ENCODE data around the gene GRM4.

GRM4 gene

DNA sequence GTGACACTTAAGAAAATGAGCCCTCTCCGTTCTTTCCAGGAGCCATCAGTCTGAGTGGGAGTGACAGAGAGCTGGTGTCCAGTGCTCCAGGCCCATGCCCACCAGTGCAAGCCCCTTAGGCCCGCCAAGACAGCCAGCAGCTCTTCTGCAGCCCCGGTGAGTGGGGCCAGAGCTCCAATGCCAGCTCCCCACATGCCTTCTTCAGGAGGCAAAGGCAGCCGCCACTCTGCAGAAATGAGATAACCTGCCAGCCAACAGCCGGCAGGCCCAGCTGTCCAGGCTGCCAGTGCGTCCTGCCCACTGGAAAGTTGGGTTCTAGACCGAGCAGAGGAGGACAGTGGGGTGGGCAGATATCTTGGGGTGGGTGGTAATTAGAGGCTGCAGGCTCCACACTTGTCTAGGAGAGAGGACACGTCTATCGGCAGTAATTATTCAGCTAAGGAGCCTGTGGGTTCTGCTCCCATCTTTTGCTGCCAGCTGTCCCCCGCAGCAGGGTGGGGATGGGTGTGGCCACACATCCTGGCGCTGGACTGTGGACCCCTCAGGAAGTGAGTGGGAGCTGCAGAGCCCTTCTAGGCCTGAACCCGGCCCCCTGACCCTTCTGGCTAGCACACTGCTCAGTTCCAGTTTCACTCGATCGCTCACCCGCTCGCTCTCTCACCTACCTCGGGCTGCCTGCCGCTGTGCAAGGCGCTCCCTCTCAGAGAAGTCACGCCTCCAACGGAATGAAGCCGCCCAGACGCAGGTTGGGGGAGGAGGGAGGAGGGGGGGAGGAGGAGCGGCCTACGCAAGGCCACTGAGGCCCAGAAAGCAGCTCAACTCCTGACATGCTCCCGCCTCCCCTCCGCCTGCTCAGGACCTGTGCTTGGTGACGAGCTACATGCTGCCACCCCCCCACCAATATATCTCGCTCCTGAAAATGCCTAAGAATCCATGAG is 3.6 kb downstream of the GRM4 start:
- DNase-seq, result peak; percentile 80

DNA sequence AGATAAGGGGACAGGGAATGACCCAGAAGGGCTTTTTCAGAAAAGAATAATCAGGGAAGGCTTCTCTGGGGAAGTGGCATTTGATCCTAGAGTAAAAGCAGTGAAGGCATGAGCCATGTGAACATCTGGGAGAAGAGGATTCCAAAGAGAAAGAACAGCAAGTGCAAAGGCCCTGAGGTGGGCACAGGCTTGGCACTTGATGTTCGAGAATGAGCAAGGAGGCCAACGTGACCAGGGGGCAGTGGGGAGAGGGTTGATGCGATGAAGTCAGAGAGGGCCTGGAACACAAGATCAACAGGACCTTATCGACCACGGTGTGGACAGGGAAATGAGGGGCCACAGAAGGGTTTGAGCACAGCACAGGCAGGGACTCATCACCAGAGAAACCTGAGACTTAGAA is 5.8 kb downstream of the GRM4 start:
- no peak for DNase-seq

DNA sequence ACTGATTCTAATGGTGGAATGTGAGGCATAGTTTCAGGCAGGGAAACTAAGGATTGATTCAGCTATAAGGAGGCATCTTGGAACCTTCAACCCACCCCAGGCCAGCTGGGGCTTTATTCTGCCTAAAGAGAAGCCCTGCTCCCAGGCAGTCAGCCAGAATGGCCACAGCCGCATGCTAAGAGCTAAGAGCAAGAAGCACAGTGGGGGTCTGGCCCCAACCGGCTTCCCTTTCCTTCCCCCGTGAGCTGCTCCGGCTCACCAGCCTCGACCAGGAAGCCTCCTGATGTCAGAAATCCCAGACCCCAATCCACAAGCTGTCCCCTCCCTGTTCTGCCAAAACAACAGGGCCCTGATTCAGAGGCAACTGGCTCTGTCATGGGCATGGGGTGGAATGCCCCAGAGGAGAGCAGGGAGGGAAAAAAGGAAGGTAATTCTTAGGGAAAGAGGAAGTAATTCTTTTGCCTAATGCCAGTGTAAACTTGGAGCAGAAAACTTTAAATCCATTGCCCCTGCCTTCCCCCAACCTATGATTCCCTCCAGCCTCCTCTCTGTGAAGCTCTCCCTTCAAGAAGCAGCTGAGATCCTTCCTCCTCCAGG is 6.9 kb downstream of the GRM4 start:
- DNase-seq, result no peak

DNA sequence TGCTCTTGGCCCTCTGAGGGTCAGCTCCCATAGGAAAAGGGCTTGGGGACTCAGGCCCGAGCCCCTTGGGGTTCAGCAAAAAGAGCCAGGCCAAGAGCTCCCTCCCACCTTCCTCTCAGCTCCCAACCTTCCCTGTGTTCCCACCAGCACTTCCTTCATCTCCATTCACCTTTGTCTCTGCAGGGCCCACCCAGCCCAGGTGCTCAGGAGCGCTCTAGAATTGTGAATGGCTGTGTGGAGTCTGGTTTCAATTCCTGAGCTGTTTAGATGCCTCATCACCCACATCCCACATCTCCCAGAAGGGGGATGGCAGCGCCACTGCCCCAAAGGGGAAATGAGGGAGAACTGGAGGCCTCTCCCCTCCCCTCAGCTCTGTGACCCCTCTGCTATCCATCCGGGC is 7.7 kb downstream of the GRM4 start:
- DNase-seq, result no peak

DNA sequence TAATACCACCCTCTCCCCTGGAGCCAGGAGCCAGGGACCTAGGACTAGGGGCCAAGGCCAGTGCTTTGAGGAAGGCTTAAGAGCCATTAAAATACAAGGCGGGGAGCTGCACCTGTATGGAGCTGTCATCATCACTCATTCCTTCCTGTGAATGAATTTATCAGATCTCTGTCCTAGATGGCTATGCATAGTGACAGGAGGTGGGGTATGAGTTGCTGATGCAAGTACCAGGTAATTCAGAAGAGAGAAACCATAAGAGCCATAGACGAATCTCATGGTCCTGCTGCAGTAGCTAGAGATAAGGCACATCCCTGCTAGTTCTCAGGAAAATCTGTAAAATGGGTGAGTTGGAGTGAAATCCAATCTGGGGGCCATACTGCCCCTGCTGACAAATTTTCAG is 10.3 kb downstream of the GRM4 start:
- DNase-seq, result no peak

DNA sequence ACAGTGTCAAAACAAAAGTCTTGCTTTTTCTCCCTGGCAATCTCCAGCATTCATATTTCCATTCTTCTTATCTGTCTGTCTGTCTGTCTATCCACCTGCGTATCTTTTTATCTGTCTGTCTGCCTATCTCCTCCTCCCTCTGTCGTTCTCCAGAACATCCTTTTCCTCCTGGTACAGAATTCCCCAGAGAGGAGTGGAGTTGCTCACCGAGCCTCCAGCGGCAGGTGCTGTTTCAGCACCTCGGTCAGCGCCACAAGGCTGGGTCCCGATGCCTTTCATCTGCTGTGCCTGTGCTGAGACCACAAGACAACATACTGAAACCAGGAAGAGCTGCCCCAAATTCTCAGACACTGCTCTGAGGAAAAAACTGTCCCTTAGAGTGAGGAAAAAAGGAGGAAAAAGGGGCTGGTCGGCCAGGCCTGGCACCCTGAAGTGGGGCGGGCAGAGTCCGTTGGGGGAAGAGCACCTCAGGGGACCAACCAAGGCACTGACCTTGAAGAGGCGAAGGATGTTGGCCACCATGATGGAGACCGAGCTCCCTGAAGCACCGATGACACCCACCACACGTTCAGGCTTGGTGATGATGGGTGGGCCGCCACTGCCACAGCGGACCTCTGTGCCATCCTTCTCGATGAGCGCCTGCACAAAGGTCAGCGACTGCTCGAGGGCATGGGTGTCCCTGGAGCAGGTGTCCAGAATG is 13.3 kb downstream of the GRM4 start:
- DNase-seq, result peak; percentile 90

DNA sequence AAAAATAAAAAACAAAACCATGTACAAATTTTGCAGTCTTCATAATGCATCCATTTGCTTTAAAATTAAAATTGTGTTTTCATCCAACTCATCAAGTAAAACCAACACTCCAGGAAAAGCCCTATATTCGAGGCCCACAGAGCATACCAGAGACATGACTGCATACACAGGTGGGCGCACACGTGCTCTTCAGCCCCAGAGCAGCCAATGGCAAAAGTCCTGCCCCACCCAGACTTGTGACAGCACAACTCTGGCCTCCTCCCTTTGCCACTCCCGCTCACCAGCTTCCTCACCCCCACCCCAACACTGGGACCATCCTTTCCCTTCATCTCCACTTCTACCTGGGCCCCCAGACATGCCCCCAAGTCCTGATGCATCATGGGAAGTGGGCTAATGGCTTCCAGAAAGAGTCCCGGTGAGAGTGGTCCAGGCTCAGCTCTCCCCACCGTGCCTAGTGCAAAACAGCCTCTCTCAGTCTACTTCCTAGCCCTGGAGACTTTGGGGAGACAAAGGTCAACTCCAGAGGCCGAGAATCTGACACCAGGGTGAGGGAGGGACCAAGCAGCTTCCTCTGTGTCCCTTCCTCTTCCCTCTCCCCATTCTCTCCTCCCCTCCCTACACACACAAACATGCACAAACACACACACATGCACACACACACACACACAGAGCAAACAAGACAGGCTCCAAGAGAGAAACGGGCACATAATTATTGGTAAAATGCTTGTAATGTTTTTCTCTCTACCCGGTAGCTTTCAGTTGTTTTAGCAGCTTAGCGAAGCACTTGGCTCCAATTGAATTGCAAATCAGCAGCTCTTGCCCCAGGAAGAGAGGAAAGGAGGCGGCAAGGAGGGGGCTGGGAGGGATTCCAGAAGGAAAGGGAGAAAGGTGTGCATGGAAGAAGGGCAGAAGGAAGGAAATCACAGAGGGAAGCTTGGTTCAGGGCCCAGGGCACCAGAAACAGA is 14.3 kb downstream of the GRM4 start:
- DNase-seq, result no peak

DNA sequence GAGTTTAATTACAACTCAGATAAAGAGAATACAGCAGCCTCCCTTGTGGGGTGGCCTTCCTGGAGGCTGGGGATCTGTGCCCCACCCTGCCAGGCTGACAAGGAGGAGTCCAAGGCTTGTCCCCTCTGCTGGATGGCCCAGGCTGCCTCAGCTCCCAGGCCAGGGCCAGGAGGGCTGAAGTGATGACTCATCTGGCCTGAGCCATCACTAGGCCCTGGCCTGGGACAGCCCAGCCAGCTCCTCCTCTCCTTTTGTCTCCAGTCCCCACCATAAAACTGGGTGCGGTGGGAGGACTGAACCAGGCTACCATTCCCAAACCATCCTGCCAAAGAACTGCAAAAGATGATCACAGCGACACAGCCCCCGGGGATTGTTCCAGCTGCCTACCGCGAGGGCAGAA is 15.0 kb downstream of the GRM4 start:
- peak; percentile 74 for DNase-seq

DNA sequence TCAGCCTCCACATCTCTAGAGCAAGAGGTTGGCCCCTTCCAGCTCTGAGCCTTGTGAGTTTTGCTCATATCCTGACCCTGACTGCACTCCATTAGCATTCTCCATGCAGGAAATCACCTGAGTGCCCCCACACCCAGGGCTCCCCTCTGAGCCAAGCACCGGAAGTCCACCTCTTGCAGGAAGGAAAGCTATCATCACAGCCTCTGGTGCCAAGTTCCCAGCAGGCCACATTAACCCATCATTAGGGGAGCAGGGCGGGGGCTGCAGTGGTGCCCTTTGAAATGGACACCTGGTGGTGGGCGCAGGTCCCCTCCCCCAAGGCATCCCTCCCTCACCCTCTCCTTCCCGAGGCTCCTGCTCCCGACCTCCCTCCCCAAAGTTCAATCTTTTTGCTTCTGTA is 16.1 kb downstream of the GRM4 start:
- DNase-seq, result no peak

DNA sequence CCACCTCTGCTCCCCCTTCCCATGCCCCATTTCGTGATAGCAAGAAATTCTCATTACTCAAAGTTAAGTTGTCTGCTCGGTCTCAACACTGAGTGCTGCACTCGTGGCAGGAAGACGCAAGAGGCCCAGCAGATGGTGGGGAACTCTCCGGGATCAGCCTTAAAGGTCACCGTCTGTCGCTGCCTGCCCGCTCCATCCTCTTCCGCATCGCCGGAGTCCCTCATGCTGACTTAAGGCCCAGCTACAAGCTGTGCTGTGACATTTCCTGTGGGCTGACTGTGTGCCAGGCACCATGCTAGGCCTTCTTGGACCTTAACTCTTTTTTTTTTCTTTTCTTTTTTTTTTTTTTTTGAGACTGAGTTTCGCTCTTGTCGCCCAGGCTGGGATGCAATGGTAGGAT is 17.8 kb downstream of the GRM4 start:
- no peak for DNase-seq

DNA sequence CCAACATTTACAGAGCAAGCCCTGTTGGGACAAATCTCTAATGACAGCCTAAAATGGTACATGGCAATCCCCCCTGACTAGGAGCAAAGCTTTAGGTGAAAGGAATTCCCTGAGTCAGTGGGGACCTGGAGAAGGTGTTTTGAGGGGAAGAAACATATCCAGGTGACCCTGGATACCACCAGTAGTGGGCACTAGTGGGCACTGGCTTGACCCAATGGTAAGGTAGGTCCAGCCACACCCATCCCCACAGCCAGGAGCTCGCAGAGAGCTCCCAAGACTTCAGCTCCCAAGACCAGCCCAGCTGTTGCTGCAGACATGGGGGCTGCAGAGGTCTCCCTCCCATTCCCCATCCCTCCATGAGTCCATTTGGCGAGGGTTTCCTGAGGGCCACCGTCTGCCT is 19.5 kb downstream of the GRM4 start:
- DNase-seq, result no peak

DNA sequence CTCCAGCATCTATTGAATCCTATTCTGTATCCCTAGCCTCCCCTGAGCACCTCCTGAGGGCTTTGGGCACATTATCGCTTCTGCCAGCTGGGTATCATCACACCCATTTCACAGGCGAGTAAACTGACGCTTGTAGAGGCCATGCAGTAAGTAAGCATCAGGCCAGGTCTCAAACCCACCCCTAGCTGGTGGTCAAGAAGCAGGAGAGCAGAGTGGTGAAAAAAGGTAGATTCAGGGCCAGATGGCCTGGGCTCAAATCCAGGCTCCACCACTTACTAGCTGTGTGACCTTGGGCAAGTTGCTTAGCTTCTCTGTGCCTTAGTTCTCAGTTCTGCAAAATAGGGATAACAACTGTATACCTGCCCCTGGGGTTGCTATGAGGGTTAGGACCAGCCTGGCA is 19.9 kb downstream of the GRM4 start:
- DNase-seq, result no peak

DNA sequence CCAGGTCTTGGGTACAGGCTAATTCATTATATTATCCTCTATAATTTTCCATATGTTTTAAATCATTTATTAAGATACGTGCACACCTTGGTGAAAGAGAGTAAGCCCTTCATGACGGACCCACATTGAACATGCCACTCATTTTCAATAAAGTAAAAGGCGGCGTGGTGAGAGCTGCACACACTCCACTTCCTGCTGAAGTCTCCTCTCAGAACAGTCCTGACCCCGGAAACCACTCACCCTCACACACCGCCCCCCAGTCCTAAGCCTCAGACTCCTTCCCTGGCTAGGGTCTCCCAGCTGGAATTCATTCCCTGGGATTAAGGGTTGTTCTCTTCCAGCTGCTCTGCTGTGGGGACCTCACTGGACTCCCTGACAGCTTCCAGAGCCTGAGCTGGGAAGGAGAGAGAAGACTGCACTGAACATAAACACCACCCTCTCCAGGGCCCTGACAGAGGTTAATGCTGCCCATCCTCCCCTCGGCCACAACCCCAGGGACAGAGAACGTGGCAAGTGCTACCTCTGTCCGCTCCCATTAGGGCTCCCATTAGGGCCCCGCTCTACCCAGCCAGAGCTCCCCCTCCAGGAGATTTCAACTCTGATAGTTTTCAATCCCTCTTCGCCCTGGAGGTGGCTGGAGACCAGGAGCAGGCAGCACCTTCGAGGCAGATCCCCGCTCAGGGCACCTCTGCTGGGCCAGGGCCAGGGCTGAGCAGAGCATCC is 24.8 kb downstream of the GRM4 start:
- DNase-seq, result peak; percentile 63

DNA sequence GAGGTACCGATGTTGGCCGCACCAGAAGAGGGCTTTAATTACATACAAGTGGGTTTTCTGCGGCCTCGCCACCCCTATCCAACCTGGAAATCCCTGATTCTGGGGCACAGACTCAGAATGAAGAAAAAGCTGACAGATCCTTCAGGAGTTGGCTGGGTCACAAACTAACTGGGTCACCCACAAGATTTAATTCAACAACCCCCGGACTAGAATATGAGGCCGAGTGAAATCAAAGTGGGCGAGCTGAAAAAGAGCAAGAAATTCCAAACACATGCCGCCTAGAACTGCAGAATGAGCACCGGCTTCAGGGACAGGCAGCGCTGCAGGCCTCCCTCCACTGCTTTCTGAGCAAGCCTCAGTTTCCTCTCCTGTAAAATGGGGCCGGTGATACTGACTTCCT is 30.0 kb downstream of the GRM4 start:
- DNase-seq, result no peak

DNA sequence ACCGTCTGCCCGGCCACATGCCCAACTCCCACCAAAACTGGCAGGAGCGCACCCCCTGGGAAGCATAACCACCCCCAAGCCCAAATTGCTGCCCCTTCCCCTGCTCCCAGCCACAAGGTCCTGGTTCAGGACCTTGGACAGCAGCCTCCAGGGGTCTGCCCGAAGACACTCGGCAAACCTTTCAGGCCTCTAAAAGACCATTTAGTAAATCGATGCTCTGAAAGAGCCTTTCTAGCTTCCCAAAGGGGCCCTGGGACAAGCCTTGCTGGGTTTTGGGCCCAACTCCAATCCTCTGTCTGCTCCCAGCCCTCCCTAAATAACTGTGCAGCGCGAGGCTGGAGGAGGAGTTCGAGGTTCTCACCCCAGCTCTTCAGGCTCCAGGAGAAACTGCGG is 30.5 kb downstream of the GRM4 start:
- DNase-seq, result peak; percentile 79

DNA sequence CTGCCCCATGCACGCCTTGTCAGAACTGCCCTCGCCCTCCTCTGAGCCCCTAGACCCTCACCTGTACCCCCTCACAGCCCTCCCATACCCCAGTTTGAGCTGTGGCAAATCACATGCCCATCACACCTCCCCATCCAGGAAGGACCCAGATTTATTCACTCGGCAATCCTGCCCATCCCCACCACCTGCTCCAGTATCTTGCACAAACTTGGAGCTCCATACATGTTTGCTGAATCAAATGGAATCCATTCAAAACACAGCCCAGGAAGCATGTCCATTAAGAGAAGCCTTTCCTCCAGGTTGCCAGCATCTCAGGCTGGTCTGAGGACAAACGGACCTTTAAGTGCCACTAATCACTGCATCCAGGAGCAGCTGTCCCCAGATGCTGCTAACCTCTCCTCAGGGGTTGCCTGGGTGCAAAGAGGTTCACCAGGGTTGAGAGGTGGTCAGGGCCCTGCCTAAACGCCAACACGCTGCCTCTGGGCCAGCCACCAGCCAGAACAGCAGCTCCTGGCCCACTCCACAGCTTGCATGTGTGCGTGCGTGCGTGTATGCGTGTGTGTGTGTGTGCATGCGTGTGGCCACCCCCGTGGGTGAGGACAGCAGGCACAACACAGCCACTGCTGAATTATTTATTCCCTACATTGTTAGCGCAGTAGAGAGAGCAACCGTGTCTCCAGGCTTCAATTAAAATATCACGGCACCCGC is 31.0 kb downstream of the GRM4 start:
- no peak for DNase-seq

DNA sequence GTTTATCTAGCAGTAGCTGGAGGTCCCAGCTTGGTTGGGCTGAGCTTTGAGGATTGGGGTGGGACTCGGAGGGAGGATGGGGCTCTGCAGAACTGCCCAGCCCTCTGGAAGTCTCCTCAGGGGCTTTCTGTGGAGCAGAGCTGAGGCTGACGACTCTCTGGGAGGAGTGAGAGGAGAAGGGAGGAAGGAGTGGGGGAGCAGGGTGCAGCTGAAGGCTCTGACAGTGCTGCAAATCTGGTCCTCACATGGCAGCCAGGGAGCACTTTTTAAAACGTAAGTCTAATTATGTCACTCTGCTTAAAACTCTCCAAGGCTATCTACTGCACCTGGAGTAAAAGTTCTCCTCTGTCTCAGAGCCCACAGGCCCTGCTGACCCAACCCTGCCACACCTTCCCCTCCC is 32.4 kb downstream of the GRM4 start:
- no peak for DNase-seq

DNA sequence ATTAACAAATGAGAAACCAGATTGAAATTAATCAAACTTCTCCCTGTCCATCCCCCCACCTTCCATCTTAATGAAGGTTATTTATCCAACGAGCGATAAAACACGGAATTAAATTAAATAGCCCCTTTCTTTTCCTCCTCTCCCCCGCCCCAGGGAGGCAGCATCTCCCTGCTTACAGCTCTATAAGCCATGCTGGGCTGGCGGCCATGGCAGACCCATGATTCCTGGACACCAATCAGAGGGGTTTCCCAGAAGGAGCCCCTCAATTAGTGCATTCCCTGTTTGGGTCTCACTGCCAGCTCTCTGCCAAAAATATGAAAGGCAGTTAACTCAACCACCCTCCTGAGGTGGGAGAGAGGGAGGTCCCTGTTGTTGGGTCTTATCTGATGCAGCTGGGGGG is 33.8 kb downstream of the GRM4 start:
- DNase-seq, result no peak

DNA sequence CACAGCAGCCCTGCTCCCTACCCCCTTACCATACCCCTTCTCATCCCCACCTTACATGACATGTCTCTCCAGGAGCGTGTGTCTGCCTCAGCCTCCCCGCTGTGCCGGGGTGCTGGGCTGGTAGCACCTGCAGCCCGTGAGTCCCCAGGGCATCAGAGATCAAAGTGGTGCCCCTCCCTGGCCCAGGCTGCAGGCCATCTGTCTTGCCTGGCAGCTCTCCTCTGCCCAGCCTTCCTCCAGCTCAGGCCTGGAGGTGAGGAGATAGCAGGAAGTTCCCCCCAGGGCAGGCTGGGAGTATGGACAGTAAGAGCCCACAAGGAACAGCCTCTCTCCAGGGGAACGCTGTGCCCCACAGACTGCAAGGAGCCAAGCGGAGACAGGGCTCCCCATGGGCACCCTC is 35.3 kb downstream of the GRM4 start:
- no peak for DNase-seq

DNA sequence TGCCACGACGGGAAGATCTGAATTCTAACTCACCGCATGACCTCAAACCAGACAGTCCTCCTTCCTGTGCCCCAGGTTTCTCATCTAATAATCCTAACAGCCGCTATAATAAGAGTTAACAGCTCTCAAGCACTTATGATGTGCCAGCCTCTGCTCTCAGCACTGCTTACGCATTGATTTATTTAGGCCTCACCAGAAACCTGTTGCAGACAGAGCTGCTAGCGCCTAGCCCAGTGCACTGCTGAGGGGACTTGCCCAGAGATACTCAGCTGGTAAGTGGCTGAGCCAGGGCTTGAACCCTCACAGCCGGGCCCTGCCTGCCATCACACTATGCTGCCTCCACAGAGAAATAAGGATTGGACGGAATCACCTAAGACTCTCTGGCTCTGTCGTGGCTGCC is 37.7 kb downstream of the GRM4 start:
- no peak for DNase-seq

DNA sequence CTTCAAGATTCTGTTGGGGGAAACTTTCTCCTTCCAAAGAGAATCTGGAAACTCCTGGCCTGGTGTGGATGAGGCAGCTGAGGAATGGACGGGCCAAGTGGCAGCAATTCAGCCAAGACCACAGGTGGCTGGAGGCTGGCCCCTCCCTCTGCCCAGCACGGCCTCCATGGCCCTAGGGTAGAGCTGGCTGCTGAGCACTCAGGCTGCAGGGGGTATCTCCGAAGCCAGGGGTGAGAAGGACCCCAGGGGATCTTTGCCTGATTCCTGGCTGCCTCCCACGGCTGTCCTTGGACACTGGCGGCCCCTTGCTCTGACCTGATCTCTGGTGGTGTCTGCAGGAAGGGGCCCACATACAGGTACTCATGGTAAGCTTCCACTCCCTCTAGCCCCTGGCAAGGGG is 39.0 kb downstream of the GRM4 start:
- DNase-seq, result no peak

DNA sequence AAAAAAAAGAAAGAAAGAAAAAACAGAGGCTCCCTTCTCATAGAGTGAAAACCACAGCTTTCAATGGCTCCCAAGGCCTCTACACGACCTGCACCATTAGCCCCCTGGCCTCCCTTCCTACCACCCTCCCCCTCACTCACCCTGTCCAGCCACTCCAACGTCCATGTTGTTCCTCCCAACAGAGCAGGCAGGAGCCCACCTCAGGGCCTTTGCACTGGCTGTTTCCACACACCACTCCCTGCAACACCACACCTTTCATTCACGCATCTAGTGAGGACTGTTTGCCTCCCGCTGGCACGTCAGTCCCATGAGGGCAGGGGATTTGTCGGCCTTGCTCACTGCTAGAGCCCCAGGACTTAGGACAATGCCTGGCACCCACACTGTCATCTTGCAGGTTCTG is 39.5 kb downstream of the GRM4 start:
- no peak for DNase-seq
